MM.1S (cell line): Measurements from ENCODE around the gene SFRP5.

ENCODE experiments used
- DNase-seq: peaks from one replicate; pipeline ENCODE4 v3.0.0-alpha.2; 2015
- H2AFZ ChIP-seq: fragments of 300-600 bp; sonication (generic); 2 replicates; pipeline ENCODE4 v1.6.0; 2016; ENCODE audit warnings: antibody characterized with exemption, low read length
- H3F3A ChIP-seq: fragments of 300-600 bp; sonication (generic); 2 replicates; pipeline ENCODE4 v1.6.1; 2016; ENCODE audit warnings: mild to moderate bottlenecking, antibody characterized with exemption, low read length, moderate library complexity, mixed read lengths; ENCODE audit not compliant: insufficient read depth
- H3K27ac ChIP-seq: fragments of 300-600 bp; sonication (generic); 2 replicates; pipeline ENCODE4 v1.5.1; 2016; ENCODE audit warnings: mild to moderate bottlenecking, low read length
- H3K27me3 ChIP-seq: fragments of 300-600 bp; sonication (generic); replicated peaks from 2 replicates; pipeline ENCODE4 v1.6.0; 2016; ENCODE audit warnings: low read length; ENCODE audit not compliant: insufficient read depth
- H3K36me3 ChIP-seq: fragments of 300-600 bp; sonication (generic); replicated peaks from 2 replicates; pipeline ENCODE4 v1.6.1; 2016; ENCODE audit warnings: mild to moderate bottlenecking, low read length, mixed read lengths; ENCODE audit not compliant: insufficient read depth
- H3K4me1 ChIP-seq: fragments of 300-600 bp; sonication (generic); 2 replicates; pipeline ENCODE4 v1.6.1; 2016; ENCODE audit warnings: low read length, mixed read lengths
- H3K4me2 ChIP-seq: fragments of 300-600 bp; sonication (generic); 2 replicates; pipeline ENCODE4 v1.6.0; 2016; ENCODE audit warnings: low read depth, low read length
- H3K4me3 ChIP-seq: fragments of 300-600 bp; sonication (generic); 2 replicates; pipeline ENCODE4 v1.5.1; 2016; ENCODE audit warnings: low read length, mixed read lengths
- H3K79me2 ChIP-seq: fragments of 300-600 bp; sonication (generic); 2 replicates; pipeline ENCODE4 v1.6.1; 2016; ENCODE audit warnings: mixed run types, low read length, mixed read lengths
- H3K9ac ChIP-seq: fragments of 300-600 bp; sonication (generic); 2 replicates; pipeline ENCODE4 v1.6.1; 2016; ENCODE audit warnings: low read length, mixed read lengths
- H3K9me2 ChIP-seq: fragments of 300-600 bp; sonication (generic); replicated peaks from 2 replicates; pipeline ENCODE4 v1.6.1; 2016; ENCODE audit warnings: mild to moderate bottlenecking, low read length, mixed read lengths; ENCODE audit not compliant: insufficient read depth
- H3K9me3 ChIP-seq: fragments of 300-600 bp; sonication (generic); replicated peaks from 2 replicates; pipeline ENCODE4 v1.6.1; 2016; ENCODE audit warnings: mild to moderate bottlenecking, low read length, mixed read lengths; ENCODE audit not compliant: insufficient read depth
- H4K20me1 ChIP-seq: fragments of 300-600 bp; sonication (generic); 2 replicates; pipeline ENCODE4 v1.6.1; 2016; ENCODE audit warnings: mild to moderate bottlenecking, low read length, moderate library complexity, mixed read lengths; ENCODE audit not compliant: insufficient read depth
- EZH2 ChIP-seq: fragments of 300-600 bp; sonication (generic); optimal IDR thresholded peaks from 2 replicates; pipeline ENCODE3; 2017; ENCODE audit warnings: low read depth, mild to moderate bottlenecking, antibody characterized with exemption, low read length, mixed read lengths
- EZH2phosphoT487 ChIP-seq: fragments of 300-600 bp; sonication (generic); IDR thresholded peaks from 2 replicates; pipeline ENCODE4 v1.6.1; 2018; ENCODE audit warnings: antibody characterized with exemption, low read length
- TF ChIP-seq, protein P1 (sequence below): fragments of 300-600 bp; sonication (generic); IDR thresholded peaks from 2 replicates; pipeline ENCODE4 v1.5.1; 2016; ENCODE audit warnings: antibody characterized with exemption, low read length, mixed read lengths

The SFRP5 gene

DNA sequence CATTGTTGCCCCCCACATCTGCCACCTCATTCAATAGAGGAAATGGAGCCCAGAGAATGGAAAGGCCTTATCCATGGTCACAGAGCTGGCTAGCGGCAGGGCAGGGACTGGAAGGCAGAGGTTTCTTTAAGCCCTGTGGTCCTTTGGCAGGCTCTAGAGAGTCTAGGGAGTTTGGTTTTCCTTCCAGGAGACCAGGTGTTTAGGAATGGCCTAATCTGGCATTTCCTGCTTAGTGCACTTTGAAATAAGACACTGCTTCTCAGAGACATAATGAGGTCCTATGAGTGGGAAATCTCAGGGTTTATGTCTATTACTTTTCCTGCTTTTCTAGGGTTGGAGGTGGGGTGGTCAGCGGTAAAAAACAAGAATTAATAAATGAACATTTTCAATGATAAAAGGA, 52.2 kb downstream of the SFRP5 start:
- Histone ChIP-seq H2AFZ (no peak overlapping the region), H3K9ac (no peak overlapping the region), H3K9me3 (no peaks in the 10 kb centered on the region), H4K20me1 (no peaks in the 10 kb centered on the region), H3K36me3 (no peaks in the 10 kb centered on the region), H3K4me3 (no peak overlapping the region), H3K27me3 (peaks cover 3% of the 10 kb centered on the region), H3K79me2 (no peaks in the 10 kb centered on the region), H3K4me2 (no peak overlapping the region), H3K4me1 (peaks cover 4% of the 10 kb centered on the region; the same call in 1 of the 2 replicates), H3K9me2 (no peaks in the 10 kb centered on the region), H3K27ac (no peak overlapping the region), H3F3A (no peaks in the 10 kb centered on the region)
- TF ChIP-seq EZH2 (no peak), EZH2phosphoT487 (no peak)
- TF ChIP-seq, protein P1, sequence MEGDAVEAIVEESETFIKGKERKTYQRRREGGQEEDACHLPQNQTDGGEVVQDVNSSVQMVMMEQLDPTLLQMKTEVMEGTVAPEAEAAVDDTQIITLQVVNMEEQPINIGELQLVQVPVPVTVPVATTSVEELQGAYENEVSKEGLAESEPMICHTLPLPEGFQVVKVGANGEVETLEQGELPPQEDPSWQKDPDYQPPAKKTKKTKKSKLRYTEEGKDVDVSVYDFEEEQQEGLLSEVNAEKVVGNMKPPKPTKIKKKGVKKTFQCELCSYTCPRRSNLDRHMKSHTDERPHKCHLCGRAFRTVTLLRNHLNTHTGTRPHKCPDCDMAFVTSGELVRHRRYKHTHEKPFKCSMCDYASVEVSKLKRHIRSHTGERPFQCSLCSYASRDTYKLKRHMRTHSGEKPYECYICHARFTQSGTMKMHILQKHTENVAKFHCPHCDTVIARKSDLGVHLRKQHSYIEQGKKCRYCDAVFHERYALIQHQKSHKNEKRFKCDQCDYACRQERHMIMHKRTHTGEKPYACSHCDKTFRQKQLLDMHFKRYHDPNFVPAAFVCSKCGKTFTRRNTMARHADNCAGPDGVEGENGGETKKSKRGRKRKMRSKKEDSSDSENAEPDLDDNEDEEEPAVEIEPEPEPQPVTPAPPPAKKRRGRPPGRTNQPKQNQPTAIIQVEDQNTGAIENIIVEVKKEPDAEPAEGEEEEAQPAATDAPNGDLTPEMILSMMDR = no peak
- DNase-seq = no peak

DNA sequence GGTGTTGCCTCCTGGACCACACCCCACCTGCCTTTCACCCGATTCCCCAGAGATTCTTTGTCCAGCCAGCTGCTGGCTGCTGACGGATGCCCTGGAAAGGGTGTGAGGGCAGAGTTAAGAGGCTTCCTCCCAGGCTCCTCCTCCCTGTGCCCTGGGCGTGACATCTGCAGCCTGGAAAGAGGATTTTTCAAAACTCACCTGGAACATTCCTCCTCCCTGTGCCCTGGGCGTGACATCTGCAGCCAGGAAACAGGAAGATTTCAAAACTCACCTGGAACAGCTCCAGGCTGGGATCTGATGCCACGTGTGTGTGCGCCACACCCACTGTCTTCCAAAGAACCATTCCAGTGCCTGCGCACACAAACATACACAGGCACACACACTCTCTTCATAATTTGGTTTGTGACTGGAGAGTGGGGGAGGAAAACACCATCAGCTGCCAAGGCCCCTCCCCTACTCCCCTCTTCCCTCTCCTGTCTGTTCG, 53.1 kb downstream of the SFRP5 start:
- H3K4me3 ChIP-seq = no peak overlapping the region
- H3F3A ChIP-seq = no peaks in the 10 kb centered on the region

DNA sequence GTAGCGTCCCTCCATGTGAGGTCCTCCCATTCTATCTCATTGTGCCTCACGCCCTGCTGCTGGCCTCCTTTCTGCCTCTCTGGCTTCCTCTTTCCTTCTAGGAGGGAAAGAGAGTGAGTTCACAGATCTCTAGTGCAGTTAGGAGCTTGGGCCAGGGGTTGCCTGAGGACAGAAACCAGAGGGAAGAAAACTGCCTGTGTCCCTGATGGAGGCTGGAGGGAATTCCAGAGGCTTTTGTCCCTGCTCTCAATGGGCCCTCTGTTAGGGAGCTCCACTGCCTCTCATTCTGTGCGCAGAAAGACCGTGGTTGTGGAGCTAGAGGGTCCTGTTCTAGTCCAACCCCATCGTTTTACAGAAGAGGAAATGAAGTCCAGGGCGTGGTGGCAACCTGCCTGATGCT, 53.6 kb downstream of the SFRP5 start:
- H2AFZ ChIP-seq = no peak overlapping the region
- no peak overlapping the region for H3K4me3 ChIP-seq
- H3K4me2 ChIP-seq = no peak overlapping the region
- peaks cover 8% of the 10 kb centered on the region for H3K27me3 ChIP-seq
- no peak overlapping the region for H3K9ac ChIP-seq
- TF ChIP-seq EZH2phosphoT487 (no peak), EZH2 (no peak)
- TF ChIP-seq, protein P1 = no peak
- H3K36me3 ChIP-seq = no peaks in the 10 kb centered on the region
- no peak overlapping the region for H3K27ac ChIP-seq
- no peaks in the 10 kb centered on the region for H4K20me1 ChIP-seq
- no peaks in the 10 kb centered on the region for H3F3A ChIP-seq
- peaks cover 5% of the 10 kb centered on the region; the same call in 1 of the 2 replicates for H3K4me1 ChIP-seq
- H3K79me2 ChIP-seq = no peaks in the 10 kb centered on the region
- H3K9me2 ChIP-seq = no peaks in the 10 kb centered on the region
- no peak for DNase-seq
- H3K9me3 ChIP-seq = no peaks in the 10 kb centered on the region

More for the DNA sequence above, 53.1 kb downstream of the SFRP5 start:
- H3K36me3 ChIP-seq = no peaks in the 10 kb centered on the region
- no peak overlapping the region for H3K9ac ChIP-seq
- no peak overlapping the region for H3K4me2 ChIP-seq
- no peak for DNase-seq
- H3K79me2 ChIP-seq = no peaks in the 10 kb centered on the region
- no peaks in the 10 kb centered on the region for H3K9me3 ChIP-seq
- no peak overlapping the region for H2AFZ ChIP-seq
- no peaks in the 10 kb centered on the region for H3K9me2 ChIP-seq
- peaks cover 4% of the 10 kb centered on the region; the same call in 1 of the 2 replicates for H3K4me1 ChIP-seq
- H3K27ac ChIP-seq = no peak overlapping the region
- H3K27me3 ChIP-seq = peaks cover 6% of the 10 kb centered on the region
- no peaks in the 10 kb centered on the region for H4K20me1 ChIP-seq
- TF ChIP-seq EZH2 (no peak), EZH2phosphoT487 (no peak)
- TF ChIP-seq, protein P1 = no peak
